Memory B cell (primary cell): ENCODE measurements around the gene COL6A3.

Experiments used
- ATAC-seq: fragments of 150-1000 bp; cut with Tn5 transposase; 2 replicates; pipeline ENCODE4 v1.10.0; 2021; ENCODE audit warnings: low read depth, mild to moderate bottlenecking, moderate library complexity
- DNase-seq, 2 donors: peaks; one replicate each; pipeline ENCODE4 v3.0.0; 2022; ENCODE audit warnings: low spot score in 2 of 2
- H3K27ac Mint-ChIP-seq: one replicate; pipeline ENCODE4 v1.8.0; 2022; ENCODE audit warnings: mild to moderate bottlenecking, moderate library complexity, mixed read lengths
- H3K27me3 Mint-ChIP-seq: one replicate; pipeline ENCODE4 v1.8.0; 2022; ENCODE audit warnings: mixed read lengths
- H3K36me3 Mint-ChIP-seq: one replicate; pipeline ENCODE4 v1.8.0; 2022; ENCODE audit warnings: mild to moderate bottlenecking, mixed read lengths
- H3K4me1 Mint-ChIP-seq: one replicate; pipeline ENCODE4 v1.8.0; 2022; ENCODE audit warnings: mixed read lengths
- H3K4me3 Mint-ChIP-seq: one replicate; pipeline ENCODE4 v1.8.0; 2022; ENCODE audit warnings: mild to moderate bottlenecking, moderate library complexity, mixed read lengths
- H3K9me3 Mint-ChIP-seq: one replicate; pipeline ENCODE4 v1.8.0; 2022; ENCODE audit warnings: mixed read lengths

COL6A3 gene

GRCh38 chr2:237296756-237297155 is 117.2 kb downstream of the COL6A3 start:
- no peaks in the 10 kb centered on the region for H3K4me1 Mint-ChIP-seq

GRCh38 chr2:237295889-237296480 is 118.0 kb downstream of the COL6A3 start:
- peaks cover 4% of the 10 kb centered on the region for H3K4me1 Mint-ChIP-seq
- H3K36me3 Mint-ChIP-seq, result no peaks in the 10 kb centered on the region
- no peak for ATAC-seq

More at GRCh38 chr2:237296756-237297155, 117.2 kb downstream of the COL6A3 start:
- peaks cover 12% of the 10 kb centered on the region for H3K27me3 Mint-ChIP-seq
- peaks cover 4% of the 10 kb centered on the region for H3K9me3 Mint-ChIP-seq
- no peak overlapping the region for H3K4me3 Mint-ChIP-seq
- H3K36me3 Mint-ChIP-seq, result no peaks in the 10 kb centered on the region
- no peak for DNase-seq
- no peak overlapping the region for H3K27ac Mint-ChIP-seq
- ATAC-seq, result no peak

GRCh38 chr2:237294460-237294859 is 119.5 kb downstream of the COL6A3 start:
- H3K4me3 Mint-ChIP-seq, result no peak overlapping the region
- peaks cover 14% of the 10 kb centered on the region for H3K27me3 Mint-ChIP-seq
- ATAC-seq, result no peak
- peaks cover 4% of the 10 kb centered on the region for H3K4me1 Mint-ChIP-seq
- no peaks in the 10 kb centered on the region for H3K36me3 Mint-ChIP-seq
- no peak overlapping the region for H3K27ac Mint-ChIP-seq
- DNase-seq, result no peak
- H3K9me3 Mint-ChIP-seq, result peaks cover 2% of the 10 kb centered on the region

More at GRCh38 chr2:237295889-237296480, 118.0 kb downstream of the COL6A3 start:
- no peak for DNase-seq
- no peak overlapping the region for H3K27ac Mint-ChIP-seq
- peaks cover 2% of the 10 kb centered on the region for H3K9me3 Mint-ChIP-seq
- H3K4me3 Mint-ChIP-seq, result no peak overlapping the region
- peaks cover 17% of the 10 kb centered on the region for H3K27me3 Mint-ChIP-seq

GRCh38 chr2:237293978-237294377 is 120.0 kb downstream of the COL6A3 start:
- ATAC-seq (no peak), DNase-seq (no peak)
- peaks cover 15% of the 10 kb centered on the region for H3K27me3 Mint-ChIP-seq
- peaks cover 4% of the 10 kb centered on the region for H3K4me1 Mint-ChIP-seq
- no peak overlapping the region for H3K4me3 Mint-ChIP-seq
- H3K36me3 Mint-ChIP-seq, result no peaks in the 10 kb centered on the region
- H3K27ac Mint-ChIP-seq, result no peak overlapping the region
- H3K9me3 Mint-ChIP-seq, result peaks cover 2% of the 10 kb centered on the region

GRCh38 chr2:237291138-237291792 is 122.7 kb downstream of the COL6A3 start:
- DNase-seq (no peak), ATAC-seq (no peak)
- peaks cover 10% of the 10 kb centered on the region for H3K9me3 Mint-ChIP-seq
- H3K4me1 Mint-ChIP-seq, result peaks cover 4% of the 10 kb centered on the region
- H3K4me3 Mint-ChIP-seq, result peak overlapping the region; percentile 21
- peaks cover 25% of the 10 kb centered on the region for H3K27me3 Mint-ChIP-seq
- no peak overlapping the region for H3K27ac Mint-ChIP-seq
- peaks cover 2% of the 10 kb centered on the region for H3K36me3 Mint-ChIP-seq

- Mint-ChIP-seq H3K27me3 (peaks cover 22% of the 10 kb centered on the region), H3K4me1 (peaks cover 4% of the 10 kb centered on the region), H3K27ac (no peak overlapping the region), H3K4me3 (no peak overlapping the region), H3K36me3 (peaks cover 2% of the 10 kb centered on the region), H3K9me3 (peaks cover 10% of the 10 kb centered on the region)
- no peak for DNase-seq
- no peak for ATAC-seq
Measured at GRCh38 chr2:237290261-237290660, 123.7 kb downstream of the COL6A3 start.

- H3K27me3 Mint-ChIP-seq, result peaks cover 19% of the 10 kb centered on the region
Measured at GRCh38 chr2:237289139-237289538, 124.8 kb downstream of the COL6A3 start.

GRCh38 chr2:237287872-237288271 is 126.1 kb downstream of the COL6A3 start:
- Mint-ChIP-seq H3K27me3 (peaks cover 18% of the 10 kb centered on the region), H3K4me1 (peaks cover 4% of the 10 kb centered on the region)
- no peak for ATAC-seq

More at GRCh38 chr2:237289139-237289538, 124.8 kb downstream of the COL6A3 start:
- Mint-ChIP-seq H3K4me3 (no peak overlapping the region), H3K4me1 (peaks cover 4% of the 10 kb centered on the region), H3K36me3 (peaks cover 2% of the 10 kb centered on the region), H3K9me3 (peaks cover 10% of the 10 kb centered on the region), H3K27ac (no peak overlapping the region)
- DNase-seq, result no peak
- ATAC-seq, result no peak

GRCh38 chr2:237283131-237283928 is 130.6 kb downstream of the COL6A3 start:
- Mint-ChIP-seq H3K4me3 (no peak overlapping the region), H3K36me3 (peaks cover 3% of the 10 kb centered on the region), H3K4me1 (no peaks in the 10 kb centered on the region), H3K9me3 (peaks cover 5% of the 10 kb centered on the region), H3K27ac (no peak overlapping the region), H3K27me3 (peaks cover 12% of the 10 kb centered on the region)
- DNase-seq, result no peak
- no peak for ATAC-seq

More at GRCh38 chr2:237287872-237288271, 126.1 kb downstream of the COL6A3 start:
- Mint-ChIP-seq H3K27ac (no peak overlapping the region), H3K4me3 (no peak overlapping the region), H3K9me3 (peaks cover 8% of the 10 kb centered on the region), H3K36me3 (peaks cover 2% of the 10 kb centered on the region)
- DNase-seq, result no peak

GRCh38 chr2:237282568-237283128 is 131.3 kb downstream of the COL6A3 start:
- Mint-ChIP-seq H3K4me3 (no peak overlapping the region), H3K9me3 (peaks cover 4% of the 10 kb centered on the region), H3K27me3 (peaks cover 9% of the 10 kb centered on the region), H3K36me3 (peaks cover 2% of the 10 kb centered on the region), H3K4me1 (no peaks in the 10 kb centered on the region), H3K27ac (no peak overlapping the region)
- ATAC-seq (no peak), DNase-seq (no peak)

- H3K27ac Mint-ChIP-seq, result no peak overlapping the region
- H3K36me3 Mint-ChIP-seq, result peaks cover 2% of the 10 kb centered on the region
- peaks cover 2% of the 10 kb centered on the region for H3K9me3 Mint-ChIP-seq
- H3K4me3 Mint-ChIP-seq, result no peak overlapping the region
- ATAC-seq (no peak), DNase-seq (no peak)
- H3K4me1 Mint-ChIP-seq, result no peaks in the 10 kb centered on the region
- peaks cover 7% of the 10 kb centered on the region for H3K27me3 Mint-ChIP-seq
Measured at GRCh38 chr2:237281836-237282306, 132.1 kb downstream of the COL6A3 start.

- ATAC-seq (no peak), DNase-seq (no peak)
- H3K4me1 Mint-ChIP-seq, result no peaks in the 10 kb centered on the region
- H3K27me3 Mint-ChIP-seq, result peaks cover 4% of the 10 kb centered on the region
- H3K4me3 Mint-ChIP-seq, result no peak overlapping the region
- H3K9me3 Mint-ChIP-seq, result peaks cover 2% of the 10 kb centered on the region
- H3K27ac Mint-ChIP-seq, result no peak overlapping the region
- H3K36me3 Mint-ChIP-seq, result peaks cover 2% of the 10 kb centered on the region
Measured at GRCh38 chr2:237280939-237281338, 133.0 kb downstream of the COL6A3 start.

GRCh38 chr2:237280229-237280628 is 133.7 kb downstream of the COL6A3 start:
- Mint-ChIP-seq H3K4me1 (no peaks in the 10 kb centered on the region), H3K4me3 (no peak overlapping the region), H3K27me3 (peaks cover 4% of the 10 kb centered on the region), H3K9me3 (peaks cover 2% of the 10 kb centered on the region), H3K27ac (no peak overlapping the region), H3K36me3 (peaks cover 2% of the 10 kb centered on the region)
- no peak for ATAC-seq
- DNase-seq, result no peak
